DMS79 treated with DMSO at 0.1 percent for 48 hours (cell line): ENCODE measurements around the gene ATP5F1C.

Source experiments
- DNase-seq: peaks from one replicate; lab custom pipeline; 2025; lab: John Stamatoyannopoulos, UW

The ATP5F1C gene

GRCh38 chr10:7853226-7853842 is 65.4 kb downstream of the ATP5F1C start:
- no peak for DNase-seq

- no peak for DNase-seq
Observed at GRCh38 chr10:7853890-7854289, 65.9 kb downstream of the ATP5F1C start.

- DNase-seq: no peak
Observed at GRCh38 chr10:7855205-7855604, 67.2 kb downstream of the ATP5F1C start.

GRCh38 chr10:7856678-7857077 is 68.7 kb downstream of the ATP5F1C start:
- DNase-seq: no peak

GRCh38 chr10:7857262-7857661 is 69.3 kb downstream of the ATP5F1C start:
- DNase-seq: no peak
